ENCODE measurements around the gene CDH4. TPM values are rescaled to one million over a fixed set of nuclear protein-coding genes. Genes with fewer than 3 reads are reported as not detected.

CDH4 gene
- total RNA-seq, 1 experiment from 2014 or later: not detected

GRCh38 chr20:61739832-61740118 is 487.7 kb downstream of the CDH4 start:
- Histone ChIP-seq H3K36me3 (ENCODE audit: low read depth) (no peaks in the 10 kb centered on the region), H3K4me1 (replicated peaks; ENCODE audit: insufficient read depth) (no peaks in the 10 kb centered on the region), H3K27ac (no peak overlapping the region), H3K27me3 (ENCODE audit: insufficient read depth, low read depth) (peaks cover 98% of the 10 kb centered on the region), H3K9me2 (ENCODE audit: insufficient read depth) (no peaks in the 10 kb centered on the region), H4K20me1 (ENCODE audit: insufficient read depth) (peaks cover 5% of the 10 kb centered on the region; the same call in 1 of the 2 replicates), H3K4me2 (no peak overlapping the region), H3K79me2 (ENCODE audit: low read depth) (no peaks in the 10 kb centered on the region), H3F3A (ENCODE audit: insufficient read depth, low read depth) (no peaks in the 10 kb centered on the region), H3K4me3 (no peak overlapping the region), H3K9me3 (ENCODE audit: insufficient read depth, low read depth) (no peaks in the 10 kb centered on the region), H2AFZ (no peak overlapping the region)
- DNase-seq: no peak
- BruUV-seq (replicated peaks): no TSS peak
- TF ChIP-seq EZH2 (IDR thresholded peaks at IDR 0.05; ENCODE audit: low read depth): peak; percentile 83; the same call in 1 of the 2 replicates
- TF ChIP-seq, protein P1, sequence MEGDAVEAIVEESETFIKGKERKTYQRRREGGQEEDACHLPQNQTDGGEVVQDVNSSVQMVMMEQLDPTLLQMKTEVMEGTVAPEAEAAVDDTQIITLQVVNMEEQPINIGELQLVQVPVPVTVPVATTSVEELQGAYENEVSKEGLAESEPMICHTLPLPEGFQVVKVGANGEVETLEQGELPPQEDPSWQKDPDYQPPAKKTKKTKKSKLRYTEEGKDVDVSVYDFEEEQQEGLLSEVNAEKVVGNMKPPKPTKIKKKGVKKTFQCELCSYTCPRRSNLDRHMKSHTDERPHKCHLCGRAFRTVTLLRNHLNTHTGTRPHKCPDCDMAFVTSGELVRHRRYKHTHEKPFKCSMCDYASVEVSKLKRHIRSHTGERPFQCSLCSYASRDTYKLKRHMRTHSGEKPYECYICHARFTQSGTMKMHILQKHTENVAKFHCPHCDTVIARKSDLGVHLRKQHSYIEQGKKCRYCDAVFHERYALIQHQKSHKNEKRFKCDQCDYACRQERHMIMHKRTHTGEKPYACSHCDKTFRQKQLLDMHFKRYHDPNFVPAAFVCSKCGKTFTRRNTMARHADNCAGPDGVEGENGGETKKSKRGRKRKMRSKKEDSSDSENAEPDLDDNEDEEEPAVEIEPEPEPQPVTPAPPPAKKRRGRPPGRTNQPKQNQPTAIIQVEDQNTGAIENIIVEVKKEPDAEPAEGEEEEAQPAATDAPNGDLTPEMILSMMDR (conservative IDR thresholded peaks at IDR 0.05): no peak
- ChIA-PET CTCF (no interaction called here), POLR2A (ENCODE audit: unreplicated experiment) (no interaction called here)
- intact Hi-C loops (cut with micrococcal nuclease; ENCODE audit: unreplicated experiment): no loop called here

- POLR2A ChIA-PET (ENCODE audit: unreplicated experiment): no interaction called here
Observed at GRCh38 chr20:61742097-61742825, 490.2 kb downstream of the CDH4 start.

DNA sequence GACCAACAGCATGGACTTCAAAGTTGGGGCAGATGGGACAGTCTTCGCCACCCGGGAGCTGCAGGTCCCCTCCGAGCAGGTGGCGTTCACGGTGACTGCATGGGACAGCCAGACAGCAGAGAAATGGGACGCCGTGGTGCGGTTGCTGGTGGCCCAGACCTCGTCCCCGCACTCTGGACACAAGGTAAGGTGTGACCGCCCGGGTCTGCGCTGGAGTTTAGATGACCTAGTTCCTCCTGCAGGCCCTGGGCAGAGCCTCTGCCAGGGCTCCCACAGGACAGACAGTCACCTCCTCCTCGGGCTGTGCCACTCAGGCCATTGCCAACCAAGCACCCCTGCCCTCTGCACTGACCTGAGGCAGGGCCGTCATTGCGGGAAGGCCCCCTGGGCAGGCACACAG is 491.5 kb downstream of the CDH4 start:
- H3K9me2 ChIP-seq (ENCODE audit: insufficient read depth): no peaks in the 10 kb centered on the region
- intact Hi-C loops (cut with micrococcal nuclease; ENCODE audit: unreplicated experiment): no loop called here
- H3K27ac ChIP-seq: no peak overlapping the region
- no TSS peak for BruUV-seq (replicated peaks)
- ChIA-PET POLR2A (ENCODE audit: unreplicated experiment) (no interaction called here), CTCF (no interaction called here)
- H4K20me1 ChIP-seq (ENCODE audit: insufficient read depth): no peaks in the 10 kb centered on the region
- H3K79me2 ChIP-seq (ENCODE audit: low read depth): no peaks in the 10 kb centered on the region
- DNase-seq: no peak
- H3K27me3 ChIP-seq (ENCODE audit: insufficient read depth, low read depth): peaks cover 97% of the 10 kb centered on the region
- H3K4me1 ChIP-seq (replicated peaks; ENCODE audit: insufficient read depth): no peaks in the 10 kb centered on the region
- H3K9me3 ChIP-seq (ENCODE audit: insufficient read depth, low read depth): no peaks in the 10 kb centered on the region
- H3K4me2 ChIP-seq: no peak overlapping the region
- no peak for TF ChIP-seq EZH2 (IDR thresholded peaks at IDR 0.05; ENCODE audit: low read depth)
- TF ChIP-seq, protein P1 (conservative IDR thresholded peaks at IDR 0.05): no peak
- no peak overlapping the region for H3K4me3 ChIP-seq
- H2AFZ ChIP-seq: no peak overlapping the region
- no peaks in the 10 kb centered on the region for H3K36me3 ChIP-seq (ENCODE audit: low read depth)
- no peaks in the 10 kb centered on the region for H3F3A ChIP-seq (ENCODE audit: insufficient read depth, low read depth)

More at GRCh38 chr20:61742097-61742825, 490.2 kb downstream of the CDH4 start:
- no peak for TF ChIP-seq EZH2 (IDR thresholded peaks at IDR 0.05; ENCODE audit: low read depth)
- TF ChIP-seq, protein P1 (conservative IDR thresholded peaks at IDR 0.05): no peak
- Histone ChIP-seq H3K9me3 (ENCODE audit: insufficient read depth, low read depth) (no peaks in the 10 kb centered on the region), H3K79me2 (ENCODE audit: low read depth) (no peaks in the 10 kb centered on the region), H3K4me2 (no peak overlapping the region), H3K27me3 (ENCODE audit: insufficient read depth, low read depth) (peaks cover 97% of the 10 kb centered on the region), H3K27ac (no peak overlapping the region), H3K36me3 (ENCODE audit: low read depth) (no peaks in the 10 kb centered on the region), H3K4me1 (replicated peaks; ENCODE audit: insufficient read depth) (no peaks in the 10 kb centered on the region), H3F3A (ENCODE audit: insufficient read depth, low read depth) (no peaks in the 10 kb centered on the region), H3K9me2 (ENCODE audit: insufficient read depth) (no peaks in the 10 kb centered on the region), H3K4me3 (no peak overlapping the region), H2AFZ (no peak overlapping the region), H4K20me1 (ENCODE audit: insufficient read depth) (no peaks in the 10 kb centered on the region; the same call in 1 of the 2 replicates)
- DNase-seq: no peak
- CTCF ChIA-PET: no interaction called here
- BruUV-seq (replicated peaks): no TSS peak
- intact Hi-C loops (cut with micrococcal nuclease; ENCODE audit: unreplicated experiment): no loop called here
